Cardiac muscle cell (in vitro differentiated cells and primary cell): ENCODE results near the gene LYSMD3. TPM values are rescaled to one million over a fixed set of nuclear protein-coding genes. Genes with fewer than 3 reads are reported as not detected.

Experiments used
- DNase-seq, 2 donors: peaks; one replicate each; pipeline versions ENCODE4 v3.0.0 to v3.0.0-alpha.2; 2010 to 2017; ENCODE audit warnings: low read depth in 1 of 2, low spot score in 1 of 2
- H3K27ac ChIP-seq: fragments of 200-600 bp; sonication (generic); 2 replicates; pipeline ENCODE4 v1.5.1; 2016
- H3K27me3 ChIP-seq: fragments of 200-600 bp; sonication (generic); 2 replicates; pipeline ENCODE4 v1.6.0; 2016; ENCODE audit warnings: control low read depth
- H3K36me3 ChIP-seq: fragments of 200-600 bp; sonication (generic); 2 replicates; pipeline ENCODE4 v1.5.1; 2016; ENCODE audit warnings: control low read depth
- H3K4me1 ChIP-seq: fragments of 200-600 bp; sonication (generic); 2 replicates; pipeline ENCODE4 v1.8.1; 2017; ENCODE audit warnings: low read depth, mild to moderate bottlenecking, mixed run types
- H3K4me3 ChIP-seq: fragments of 200-600 bp; sonication (generic); 2 replicates; pipeline ENCODE4 v1.5.1; 2016; ENCODE audit warnings: mild to moderate bottlenecking
- H3K9me3 ChIP-seq: fragments of 200-600 bp; sonication (generic); 2 replicates; pipeline ENCODE4 v1.5.1; 2017; ENCODE audit warnings: low read depth, mild to moderate bottlenecking, control low read depth
- CTCF ChIP-seq: IDR thresholded peaks from 2 replicates; pipeline ENCODE4 v1.5.1; 2012; ENCODE audit warnings: low read depth, mild to moderate bottlenecking, low read length
- polyA plus RNA-seq: library from polyadenylated mRNA; unstranded; fragments of >200 nt; fragmentation: Nextera tagmentation; extraction: Ambion mirVana; gene quantifications from 2 replicates; pipeline ENCODE4 v1.2.1, GENCODE V29; 2016
- total RNA-seq: library from RNA; depleted of rRNA; stranded (reverse); fragments of >200 nt; gene quantifications from 2 replicates; pipeline ENCODE4 v1.2.3, GENCODE V29; 2016

Gene LYSMD3
- total and polyA plus RNA-seq, 2 experiments from 2014 or later = 9.0 to 10.9 TPM

GRCh38 chr5:90503596-90503995, 25.8 kb downstream of the LYSMD3 start:
- Histone ChIP-seq H3K27ac (no peak overlapping the region), H3K9me3 (no peaks in the 10 kb centered on the region), H3K4me1 (no peaks in the 10 kb centered on the region), H3K27me3 (no peaks in the 10 kb centered on the region), H3K4me3 (no peak overlapping the region), H3K36me3 (no peaks in the 10 kb centered on the region)
- DNase-seq = no peak
- no peak for TF ChIP-seq CTCF

GRCh38 chr5:90495146-90495545, 34.2 kb downstream of the LYSMD3 start:
- Histone ChIP-seq H3K4me1 (no peaks in the 10 kb centered on the region), H3K27ac (no peak overlapping the region), H3K27me3 (no peaks in the 10 kb centered on the region), H3K4me3 (no peak overlapping the region), H3K9me3 (no peaks in the 10 kb centered on the region), H3K36me3 (no peaks in the 10 kb centered on the region)
- TF ChIP-seq CTCF = no peak
- no peak for DNase-seq

GRCh38 chr5:90494043-90494442, 35.3 kb downstream of the LYSMD3 start:
- H3K4me1 ChIP-seq = no peaks in the 10 kb centered on the region
- H3K4me3 ChIP-seq = no peak overlapping the region
- no peaks in the 10 kb centered on the region for H3K27me3 ChIP-seq
- no peak for TF ChIP-seq CTCF
- H3K9me3 ChIP-seq = no peaks in the 10 kb centered on the region
- no peak overlapping the region for H3K27ac ChIP-seq
- H3K36me3 ChIP-seq = no peaks in the 10 kb centered on the region
- no peak for DNase-seq

- no peaks in the 10 kb centered on the region for H3K4me1 ChIP-seq
- H3K27ac ChIP-seq = no peak overlapping the region
- TF ChIP-seq CTCF = no peak
- H3K27me3 ChIP-seq = no peaks in the 10 kb centered on the region
- DNase-seq = no peak
- no peak overlapping the region for H3K4me3 ChIP-seq
- no peaks in the 10 kb centered on the region for H3K36me3 ChIP-seq
- H3K9me3 ChIP-seq = no peaks in the 10 kb centered on the region
Observed at GRCh38 chr5:90488791-90489190, 40.6 kb downstream of the LYSMD3 start.

GRCh38 chr5:90484540-90484939, 44.8 kb downstream of the LYSMD3 start:
- Histone ChIP-seq H3K4me1 (no peaks in the 10 kb centered on the region), H3K9me3 (no peaks in the 10 kb centered on the region), H3K4me3 (no peak overlapping the region), H3K27ac (no peak overlapping the region), H3K36me3 (no peaks in the 10 kb centered on the region), H3K27me3 (peaks cover 3% of the 10 kb centered on the region)
- DNase-seq = peak in 1 of 2 donors; percentile 27
- TF ChIP-seq CTCF = no peak

GRCh38 chr5:90483206-90483605, 46.2 kb downstream of the LYSMD3 start:
- no peak for TF ChIP-seq CTCF
- Histone ChIP-seq H3K36me3 (no peaks in the 10 kb centered on the region), H3K4me3 (no peak overlapping the region), H3K4me1 (no peaks in the 10 kb centered on the region), H3K27ac (no peak overlapping the region), H3K9me3 (no peaks in the 10 kb centered on the region), H3K27me3 (peaks cover 3% of the 10 kb centered on the region)
- peak in 1 of 2 donors; percentile 49 for DNase-seq
